OCI-M1 (cell line): ENCODE data around the gene RALGPS1.
A peak's percentile ranks its signal among the peaks of the same experiment; 100 is the strongest.

ENCODE experiments used
- DNase-seq: peaks from one replicate; lab custom pipeline; 2025; lab: John Stamatoyannopoulos, UW

The RALGPS1 gene

DNA sequence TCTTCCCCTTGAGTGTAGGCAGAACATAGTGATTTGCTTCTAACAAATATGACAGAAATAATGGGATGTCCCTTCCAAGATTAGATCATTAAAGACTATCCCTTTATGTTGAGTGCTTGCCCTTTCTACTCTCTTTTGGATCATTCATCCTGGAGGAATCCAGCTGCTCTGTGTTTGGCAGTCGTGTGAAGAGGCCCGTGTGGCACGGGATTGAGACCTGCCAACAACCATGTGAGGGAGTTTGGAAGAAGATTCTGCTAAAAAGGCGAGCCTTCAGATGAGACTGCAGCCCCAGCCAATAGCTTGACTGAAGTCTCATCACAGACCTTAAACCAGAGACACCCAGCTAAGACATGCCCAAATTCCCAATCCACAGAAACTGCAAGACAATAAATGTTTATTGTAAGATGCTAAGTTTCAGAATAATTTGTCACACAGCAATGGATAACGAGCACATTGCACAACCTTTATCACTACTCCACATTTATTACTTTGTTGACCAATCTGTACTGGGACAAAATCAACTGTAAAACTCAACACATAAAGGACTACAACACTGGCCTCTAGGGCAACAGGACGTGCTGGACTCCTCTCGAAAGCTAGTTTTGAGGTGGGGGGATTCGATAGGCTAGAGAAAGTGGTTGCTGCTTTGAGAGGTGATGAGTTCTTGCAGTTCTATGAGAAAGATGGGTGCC, 165.0 kb downstream of the RALGPS1 start:
- DNase-seq, result no peak

DNA sequence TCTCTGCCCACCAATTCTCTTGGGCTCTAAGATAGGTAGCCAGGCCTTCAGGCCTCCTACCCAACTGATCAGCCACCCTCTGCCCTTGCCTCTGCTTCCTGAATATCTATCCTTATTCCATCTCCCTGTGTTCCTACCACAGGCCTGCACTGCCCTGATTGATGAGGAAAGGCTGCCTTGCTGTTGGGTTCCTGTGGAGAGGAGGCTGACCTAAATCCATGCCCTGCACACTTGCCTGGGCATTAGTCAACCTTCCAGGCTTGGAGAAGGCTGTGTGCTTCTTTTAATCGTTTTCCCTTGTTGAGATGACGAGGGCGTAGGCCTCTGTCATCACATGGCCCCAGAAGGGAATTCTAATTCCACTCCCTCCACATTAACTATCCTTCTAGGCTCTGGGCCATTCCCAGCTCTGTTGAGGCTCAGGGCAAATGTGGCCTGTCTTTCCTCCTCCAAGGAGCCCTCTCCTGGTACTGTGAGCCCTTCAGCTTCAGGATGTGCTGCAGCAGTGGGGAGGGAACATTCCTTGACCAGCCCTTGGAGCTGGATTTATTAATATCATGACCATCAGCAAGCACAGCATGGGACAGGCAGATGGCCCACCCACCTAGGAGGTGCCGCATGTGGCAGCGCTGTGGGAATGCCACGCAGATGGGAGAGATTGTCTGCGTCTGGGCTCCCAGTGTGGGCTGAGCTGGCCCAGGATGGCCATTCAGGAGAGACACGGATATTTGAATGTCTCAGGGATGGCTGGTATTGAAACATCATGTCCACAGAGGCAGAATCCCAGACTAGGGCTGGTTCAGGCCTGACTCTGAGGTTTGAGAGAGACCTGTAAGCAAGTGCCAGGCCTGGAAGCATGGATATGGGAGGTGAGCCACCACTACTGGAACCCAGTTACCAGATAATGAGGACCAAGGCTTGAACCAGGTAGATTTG, 166.9 kb downstream of the RALGPS1 start:
- DNase-seq, result no peak

DNA sequence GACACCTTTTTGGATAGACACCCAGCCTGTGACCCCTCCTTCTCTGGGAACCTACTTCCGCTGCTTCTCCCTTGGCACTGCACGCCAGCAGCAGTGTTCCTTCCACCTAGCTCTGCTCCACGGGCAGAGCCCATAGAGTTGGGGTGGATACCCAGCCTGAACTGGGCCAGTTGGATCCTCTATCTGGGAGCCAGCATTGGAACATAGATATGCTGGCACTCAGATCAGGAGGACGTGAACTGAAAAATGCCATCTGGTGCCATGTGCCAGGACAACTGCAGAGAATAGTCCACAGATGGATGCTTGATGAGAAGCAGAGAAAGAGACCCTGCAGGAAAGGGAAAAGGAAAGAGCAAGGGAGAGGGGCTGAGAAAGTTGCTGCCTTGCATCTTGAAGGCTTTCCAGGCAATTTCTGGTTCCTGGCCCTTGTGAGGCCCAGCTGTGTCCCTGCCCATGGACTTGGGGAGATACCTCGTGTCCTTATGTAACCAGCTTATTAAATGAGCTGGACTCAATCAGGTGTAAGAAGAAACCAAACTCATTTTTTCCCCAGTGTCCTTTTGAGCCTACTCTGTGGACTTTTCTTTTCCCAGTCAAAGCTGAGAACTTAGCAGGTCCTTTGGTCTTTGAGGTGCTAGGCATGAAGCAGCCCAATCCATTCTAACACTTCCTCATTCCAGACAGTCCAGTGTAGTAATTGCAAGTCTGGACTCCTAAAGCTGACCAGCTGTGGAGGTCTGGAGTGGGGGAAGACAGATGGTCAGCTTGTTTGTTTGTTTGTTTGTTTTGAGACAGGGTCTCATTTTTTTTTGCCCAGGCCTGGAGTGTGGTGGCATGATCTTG, 168.8 kb downstream of the RALGPS1 start:
- DNase-seq, result no peak

DNA sequence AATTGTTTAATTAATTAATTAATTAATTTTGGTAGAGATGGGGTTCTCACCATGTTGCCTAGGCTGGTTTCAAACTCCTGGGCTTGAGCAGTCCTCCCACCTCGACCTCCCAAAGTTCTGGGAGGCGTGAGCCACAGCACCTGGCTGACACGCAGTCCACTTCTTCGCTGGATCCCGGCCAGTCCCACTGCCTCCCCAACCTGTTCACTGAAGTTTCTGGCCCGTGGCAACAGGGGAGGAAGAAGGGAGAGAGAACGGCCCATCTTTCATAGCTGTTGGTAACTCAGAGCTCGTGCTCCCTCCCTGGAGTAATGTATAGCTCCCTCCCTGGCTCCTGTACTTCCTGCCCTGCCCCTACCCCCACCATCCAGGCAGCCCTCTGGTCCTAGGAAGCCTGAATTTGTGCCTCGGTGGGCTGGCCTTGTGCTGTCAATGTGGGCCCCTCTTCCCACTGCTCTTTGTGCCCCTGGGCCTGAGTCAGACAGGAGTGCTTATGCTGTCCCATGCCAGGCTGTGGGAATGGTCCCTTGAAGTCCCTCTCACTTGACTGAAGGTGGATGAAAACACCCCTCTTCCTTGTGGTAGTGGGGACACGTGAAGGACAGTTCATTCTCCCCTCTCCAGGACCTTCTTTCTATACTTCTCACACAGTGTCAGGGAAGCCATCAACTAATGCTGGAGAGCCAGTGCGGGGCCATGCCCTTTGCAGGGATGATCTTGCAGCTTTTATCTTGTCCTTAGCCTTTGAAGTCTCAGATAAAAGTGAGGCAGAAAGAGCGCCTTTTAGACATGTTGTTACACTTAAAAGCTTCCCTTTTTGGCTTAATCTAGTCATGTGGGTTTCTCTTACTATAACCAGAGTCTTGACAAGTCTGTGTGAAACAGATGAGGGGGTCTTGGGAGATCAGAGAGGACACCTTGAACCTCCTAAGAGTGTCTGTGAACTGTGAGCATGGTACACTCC, 169.8 kb downstream of the RALGPS1 start:
- peak; percentile 3 for DNase-seq

DNA sequence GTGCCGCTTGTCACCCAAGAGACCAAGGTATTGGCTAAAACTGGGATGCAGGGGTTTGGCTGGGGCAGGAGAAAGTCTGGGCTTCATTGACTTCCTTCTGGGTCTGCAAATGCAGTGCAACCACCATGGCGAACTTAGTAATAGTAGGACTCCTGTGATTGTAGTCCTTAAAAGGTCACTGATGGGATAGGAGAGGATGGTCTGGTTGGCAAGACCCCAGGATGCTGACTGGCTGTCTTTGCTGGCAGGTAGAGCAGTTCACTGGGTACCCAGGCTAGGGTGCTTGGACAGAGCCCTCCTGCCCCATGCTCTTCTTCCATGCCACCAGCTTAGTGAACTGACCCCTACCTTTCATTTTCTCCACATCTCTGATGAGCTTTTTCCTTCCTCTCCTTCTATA, 170.6 kb downstream of the RALGPS1 start:
- DNase-seq, result no peak

DNA sequence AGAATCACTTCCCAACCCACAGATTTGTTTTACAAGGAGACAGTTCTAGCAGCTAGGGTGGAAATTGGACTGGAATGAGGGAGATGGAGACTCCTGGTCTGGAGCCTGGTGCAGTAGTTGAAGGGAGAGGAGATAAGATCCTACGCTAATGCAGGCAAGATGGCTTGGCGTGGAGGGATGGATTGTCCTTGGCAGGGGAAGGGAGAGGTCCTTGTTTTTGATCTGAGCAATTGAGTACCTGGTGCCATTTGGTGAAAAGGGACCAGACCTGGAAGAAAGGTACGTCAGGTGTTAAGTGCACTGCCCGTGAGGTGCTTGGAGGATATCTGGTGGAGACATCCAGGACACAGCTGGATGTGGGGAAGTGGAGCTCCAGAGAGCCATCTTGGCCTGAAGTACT, 172.2 kb downstream of the RALGPS1 start:
- no peak for DNase-seq

DNA sequence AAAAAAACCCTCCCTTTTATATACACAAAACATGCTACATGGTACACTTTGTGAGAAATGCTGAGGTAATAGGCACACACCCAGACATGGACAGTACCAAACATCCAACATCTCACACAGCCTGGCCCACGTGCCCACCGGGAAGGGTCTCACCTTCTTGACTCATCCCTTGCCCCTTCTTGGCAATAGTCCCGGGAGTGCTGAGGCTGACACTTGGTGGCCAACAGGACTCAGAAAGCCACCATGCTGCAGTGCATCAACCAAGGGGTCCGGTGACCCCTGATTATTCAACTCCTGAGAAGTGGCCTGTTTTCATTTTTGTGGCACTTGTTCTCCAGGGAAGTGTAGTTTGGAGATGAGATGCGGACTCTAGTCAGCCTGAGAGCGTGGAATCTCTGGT, 172.8 kb downstream of the RALGPS1 start:
- no peak for DNase-seq

DNA sequence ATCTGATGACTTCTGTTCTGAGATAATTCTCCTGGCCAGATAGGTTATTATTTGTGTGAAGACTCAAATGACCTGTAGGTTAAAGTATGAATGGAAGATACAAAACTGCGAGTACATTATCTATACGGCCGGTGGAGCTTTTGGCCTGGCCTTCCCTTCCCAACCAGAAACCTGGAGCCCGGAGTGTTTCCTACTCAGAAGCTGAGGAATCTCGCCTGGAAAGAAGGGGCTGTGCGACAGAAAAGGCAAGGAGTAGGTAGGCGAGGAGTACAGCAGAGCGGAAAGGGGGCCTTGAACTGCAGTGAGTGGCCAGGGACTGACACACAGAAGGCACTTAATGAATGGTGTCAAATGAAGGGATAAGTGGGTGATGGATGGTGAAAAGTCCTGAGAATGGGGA, 173.3 kb downstream of the RALGPS1 start:
- DNase-seq, result no peak

DNA sequence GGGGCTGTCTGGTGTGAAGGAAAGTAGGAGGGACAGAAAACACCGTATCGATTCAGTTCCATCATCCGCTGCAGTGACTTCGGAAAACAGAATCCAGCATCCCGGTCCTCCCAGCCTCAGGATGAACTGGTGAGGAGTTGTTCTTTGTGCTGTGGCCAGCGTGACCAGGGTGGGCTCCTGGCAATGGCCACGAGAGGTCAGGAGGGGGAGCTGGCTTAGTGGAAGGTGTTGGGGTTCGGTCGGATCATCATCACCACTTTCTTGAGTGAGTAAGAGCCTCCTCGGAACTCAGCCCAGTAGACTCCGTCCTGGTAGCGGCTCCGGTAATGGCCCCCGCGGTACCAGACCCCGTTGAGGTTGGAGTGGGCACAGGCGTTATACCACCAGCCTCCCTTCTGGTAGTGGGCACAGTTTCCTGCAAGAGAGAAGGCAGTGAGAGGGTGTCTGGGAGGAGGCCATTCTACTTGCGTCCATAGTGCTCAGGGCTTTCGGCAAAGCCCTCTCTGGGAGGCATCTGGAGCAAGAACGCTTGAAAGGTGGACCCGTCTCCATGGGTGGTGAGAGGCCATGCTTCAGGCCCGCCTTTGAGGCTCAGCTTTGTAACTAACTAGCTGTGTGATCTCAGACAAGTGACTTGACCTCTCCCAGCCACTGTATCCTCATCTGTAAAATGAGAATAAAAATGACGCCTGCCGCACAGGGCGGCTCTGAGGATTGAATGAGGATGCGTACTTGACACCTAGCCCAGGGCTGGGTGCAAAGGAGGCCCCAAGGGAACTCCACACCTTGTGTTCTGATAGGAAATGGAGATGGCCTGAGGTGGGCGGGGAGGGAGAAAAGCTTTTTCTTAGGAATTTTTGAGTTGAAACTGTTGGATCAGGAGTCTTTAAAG, 174.4 kb downstream of the RALGPS1 start:
- DNase-seq, result no peak

DNA sequence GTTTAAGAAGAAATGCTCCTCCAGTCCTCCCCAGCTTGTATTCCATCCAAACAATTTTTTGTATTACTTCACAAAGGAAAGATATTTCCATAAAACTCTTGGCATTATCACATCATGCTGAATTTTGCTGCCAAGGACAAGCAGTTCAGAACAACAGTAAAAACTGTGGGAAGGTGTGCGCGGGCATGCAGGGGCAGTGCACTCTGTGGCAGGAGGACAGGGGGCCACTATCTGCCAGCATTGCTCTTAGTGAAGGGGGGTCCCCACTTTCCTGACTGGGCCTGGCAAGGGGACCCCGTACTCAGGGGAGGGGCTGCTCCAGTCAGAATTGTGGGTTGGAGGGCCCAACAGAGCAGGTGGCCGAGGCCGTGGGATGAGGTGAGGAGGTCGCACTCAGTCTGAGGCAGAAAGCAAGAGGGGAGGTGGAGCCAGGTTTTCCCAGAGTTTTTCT, 175.1 kb downstream of the RALGPS1 start:
- no peak for DNase-seq

DNA sequence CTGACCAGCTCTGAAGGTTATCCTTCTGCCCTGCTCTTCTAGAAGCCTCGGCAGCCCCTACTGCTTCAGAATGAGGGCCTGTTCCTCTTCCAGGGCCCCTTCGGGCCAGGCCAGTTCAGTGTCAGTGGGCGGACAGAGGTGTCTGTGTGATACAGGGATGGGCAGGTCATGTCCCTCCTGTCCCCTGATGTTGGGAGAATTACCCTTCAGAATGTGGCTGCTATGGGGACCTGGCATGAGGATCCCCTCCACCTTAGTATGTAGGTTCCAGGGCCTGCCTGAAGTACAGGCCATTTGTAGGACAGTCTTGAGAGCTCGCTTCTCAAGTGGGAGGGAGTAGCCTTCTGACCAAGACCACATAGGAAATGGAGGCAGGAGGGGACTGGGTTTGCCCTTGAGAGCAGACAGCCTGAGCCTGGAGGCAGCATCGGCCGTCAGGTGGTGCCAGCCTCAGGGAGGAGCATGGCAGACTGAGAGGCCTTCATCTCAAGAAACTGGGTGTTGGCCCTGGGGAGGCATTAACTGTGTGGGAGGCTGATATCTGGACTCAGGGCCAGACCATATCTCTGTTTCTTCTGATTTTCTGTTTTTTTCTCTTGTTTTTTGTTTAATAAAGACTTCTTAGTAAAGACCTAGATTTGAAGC, 175.9 kb downstream of the RALGPS1 start:
- DNase-seq, result no peak

DNA sequence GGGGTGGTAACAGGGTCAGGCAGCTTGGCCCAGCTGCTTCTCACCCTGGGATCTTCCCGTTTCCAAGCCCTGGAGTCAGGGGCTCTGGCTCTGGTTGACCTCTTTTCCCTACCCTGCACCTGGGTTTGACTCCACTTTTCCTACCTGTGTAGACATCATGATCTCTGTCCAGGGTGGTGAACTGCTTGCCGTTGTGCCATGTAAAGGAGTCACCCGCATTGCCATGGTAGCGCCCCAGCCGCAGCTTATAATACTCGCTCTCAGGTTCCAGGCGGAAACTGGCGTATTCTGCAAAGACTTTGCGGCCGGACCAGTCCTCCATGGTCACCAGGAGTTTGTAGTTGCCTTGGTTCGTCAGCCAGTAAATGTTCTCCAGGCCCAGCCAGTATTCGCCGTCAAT, 176.9 kb downstream of the RALGPS1 start:
- no peak for DNase-seq

DNA sequence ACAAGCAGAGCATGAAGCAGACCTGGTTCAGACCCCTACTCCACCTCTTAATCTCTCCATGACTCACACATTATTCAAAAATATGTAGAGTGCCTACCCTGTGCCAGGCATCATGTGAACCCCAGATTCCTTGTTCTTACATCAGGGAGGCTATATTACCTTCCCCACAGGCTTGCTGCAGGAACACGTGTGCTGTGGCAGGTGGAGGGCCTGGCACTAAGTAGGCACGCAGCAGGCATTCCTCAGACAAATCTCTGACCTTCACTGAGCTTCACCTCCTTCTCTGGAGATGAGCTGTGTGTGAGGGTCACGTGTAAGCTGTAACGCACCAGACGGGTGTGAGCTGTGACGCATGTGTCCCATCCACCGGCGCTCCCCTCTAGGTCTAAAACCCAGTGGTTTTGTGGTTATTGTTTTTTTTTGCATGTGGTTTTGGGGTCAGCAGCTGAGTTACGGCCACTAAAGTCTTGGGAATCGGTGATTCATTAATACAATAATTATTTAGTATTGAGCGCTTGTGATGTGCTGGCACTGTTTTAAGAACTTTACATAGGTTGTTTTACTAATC, 177.5 kb downstream of the RALGPS1 start:
- no peak for DNase-seq

DNA sequence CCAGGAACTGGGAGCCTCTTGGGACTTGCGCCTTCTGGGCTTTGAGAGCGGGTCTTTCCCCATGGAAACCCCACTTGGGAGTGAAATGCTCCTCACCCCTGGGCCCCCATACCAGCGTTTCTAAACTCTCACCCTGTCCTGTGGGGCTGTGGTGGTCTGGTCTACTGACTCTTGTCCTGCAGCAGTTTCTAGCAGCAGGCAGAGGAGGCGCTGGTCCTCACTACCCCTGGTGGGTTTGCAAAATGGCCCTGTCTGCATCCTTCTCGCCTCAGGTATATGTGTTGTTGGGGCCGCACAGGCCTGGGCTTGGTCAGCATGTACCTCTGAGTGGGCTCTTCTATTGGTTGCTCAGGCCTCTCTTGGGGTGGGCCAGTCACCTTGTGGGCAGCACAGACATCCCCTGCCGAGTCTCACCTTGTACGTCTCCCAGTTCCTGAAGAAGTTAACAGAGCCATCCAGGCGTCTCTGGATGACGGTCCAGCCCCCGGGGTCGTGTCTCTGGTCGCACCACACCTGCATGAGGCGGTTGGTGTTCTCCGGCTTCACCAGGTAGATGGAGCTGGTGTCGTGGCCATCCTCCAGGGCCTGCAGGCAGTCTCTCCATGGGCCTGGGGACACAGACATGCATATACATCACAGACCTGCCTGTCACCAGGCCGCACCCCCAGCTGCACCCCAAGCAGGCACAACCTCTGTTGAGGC, 178.9 kb downstream of the RALGPS1 start:
- no peak for DNase-seq

DNA sequence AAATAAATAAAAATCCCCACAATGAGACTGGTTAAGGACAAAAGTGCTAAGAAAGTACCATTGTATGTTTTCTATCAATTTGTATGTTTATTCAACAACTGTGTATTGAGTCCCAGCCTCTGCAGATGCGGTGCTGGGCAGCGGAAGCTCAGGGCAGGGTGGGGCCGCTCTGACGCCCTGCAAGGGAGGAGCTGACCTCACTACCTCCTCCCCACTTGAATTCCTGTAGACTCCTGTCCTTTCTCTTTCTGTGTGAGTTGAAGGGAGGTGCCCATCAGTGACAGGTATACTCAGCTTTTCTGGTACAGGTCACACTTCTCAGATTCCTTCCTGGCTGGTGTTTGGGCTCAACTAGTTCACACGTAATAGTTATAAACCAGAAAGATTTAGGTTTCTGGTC, 180.8 kb downstream of the RALGPS1 start:
- no peak for DNase-seq

DNA sequence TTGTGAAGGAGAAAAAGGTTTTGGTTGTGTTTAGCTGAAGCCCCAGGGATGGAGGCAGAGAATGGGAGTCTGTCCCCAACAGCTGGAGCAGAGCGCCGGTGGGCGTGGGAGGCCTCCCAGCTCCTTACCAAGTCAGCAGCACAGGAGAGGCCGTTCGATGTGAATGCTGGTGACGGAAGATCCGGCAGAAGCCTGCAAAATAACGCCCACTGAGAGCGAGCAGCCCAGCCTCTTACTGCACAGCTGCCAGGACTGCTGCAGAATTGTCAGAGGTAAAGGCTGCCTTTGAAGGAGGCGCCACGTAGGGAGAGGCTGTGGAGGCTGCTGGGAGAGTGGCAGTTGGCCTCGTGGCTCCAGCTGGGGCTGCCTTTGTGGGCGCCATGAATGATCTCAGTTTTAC, 181.6 kb downstream of the RALGPS1 start:
- no peak for DNase-seq

DNA sequence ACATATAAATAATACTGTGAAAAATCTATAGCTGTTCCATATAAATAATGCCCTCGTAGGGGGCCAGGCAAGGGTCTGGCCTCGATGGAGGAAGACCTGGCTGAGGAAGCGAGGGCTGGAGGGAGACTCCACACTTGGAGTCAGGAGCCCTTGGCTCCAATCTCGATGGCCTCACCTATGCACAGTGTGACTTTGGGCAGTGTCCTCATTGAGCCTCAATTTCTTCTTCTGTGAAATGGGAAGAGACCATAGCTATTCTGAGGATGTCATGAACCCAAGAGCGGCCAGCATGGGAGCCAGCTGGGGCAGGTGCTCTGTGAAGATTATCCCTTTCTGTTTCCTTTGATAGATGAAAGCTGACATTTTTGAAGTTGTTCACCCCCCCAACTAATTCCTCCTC, 183.1 kb downstream of the RALGPS1 start:
- no peak for DNase-seq

DNA sequence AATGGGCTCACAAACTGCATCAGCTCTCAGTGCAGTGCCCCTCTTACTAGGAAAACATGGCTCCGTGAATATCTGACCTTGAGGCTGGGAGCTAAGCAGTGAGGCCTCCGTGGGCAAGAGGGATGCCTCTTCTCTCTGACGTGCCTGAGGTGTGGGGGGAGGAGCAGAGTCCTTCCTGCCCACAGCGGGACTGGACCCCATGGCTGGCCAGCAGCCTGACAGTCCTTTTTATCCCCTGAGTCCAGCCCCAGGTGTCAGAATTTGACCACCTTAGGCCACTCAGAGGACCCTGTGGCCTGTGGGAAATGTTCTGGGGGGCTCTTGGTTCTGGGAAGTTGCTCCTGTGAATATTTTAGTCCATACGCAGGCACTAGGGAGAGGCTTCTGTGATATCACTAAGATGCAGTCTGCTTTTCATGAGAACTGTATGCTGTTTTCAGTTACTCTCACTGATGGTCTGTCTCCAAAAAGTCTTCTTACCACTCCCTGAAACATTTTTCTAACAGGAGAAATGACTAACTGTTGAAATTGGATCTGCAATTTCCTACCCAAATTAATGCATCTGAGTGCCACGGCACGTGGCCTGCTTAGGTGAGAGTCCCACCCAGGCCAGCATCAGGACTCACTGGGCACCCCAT, 184.5 kb downstream of the RALGPS1 start:
- DNase-seq, result no peak
